ENCODE measurements around the gene CTNND2.
A peak's percentile ranks its signal among the peaks of the same experiment; 100 is the strongest.

The CTNND2 gene

GRCh38 chr5:11531811-11532555 lies 372.3 kb downstream of the CTNND2 start:
- POLR2A ChIA-PET: no interaction called here
- no peak for DNase-seq
- CTCF ChIA-PET: no interaction called here
- H3K27me3 ChIP-seq (replicated peaks in 2 of 5; ENCODE audit: control insufficient read depth in 4 of 5, insufficient read depth in 5 of 5, low read length in 4 of 5): no peaks in the 10 kb centered on the region
- no peak overlapping the region for H3K4me3 ChIP-seq (ENCODE audit: control insufficient read depth in 1 of 7, extremely low read depth in 1 of 7, insufficient read depth in 4 of 7, low read depth in 2 of 7, low read length in 6 of 7)
- 100% methylated on average over 2 of the region's 4 CpGs for WGBS (ENCODE audit: insufficient coverage)
- H3K4me1 ChIP-seq (ENCODE audit: control extremely low read depth in 1 of 4, control insufficient read depth in 4 of 4, insufficient read depth in 4 of 4, low read length in 3 of 4): no peaks in the 10 kb centered on the region
- no peak overlapping the region for H3K27ac ChIP-seq (ENCODE audit: insufficient read depth in 1 of 2, low read depth in 1 of 2, low read length in 2 of 2, poor library complexity in 1 of 2, severe bottlenecking in 2 of 2)
- no peaks in the 10 kb centered on the region for H3K9me3 ChIP-seq (ENCODE audit: control extremely low read depth in 1 of 5, control insufficient read depth in 4 of 5, insufficient read depth in 2 of 5, low read depth in 1 of 5, low read length in 4 of 5)
- H3K36me3 ChIP-seq (ENCODE audit: control insufficient read depth in 4 of 4, insufficient read depth in 4 of 4, low read length in 3 of 4): no peaks in the 10 kb centered on the region

- Histone ChIP-seq H3K9me3 (ENCODE audit: control extremely low read depth in 1 of 5, control insufficient read depth in 4 of 5, insufficient read depth in 2 of 5, low read depth in 1 of 5, low read length in 4 of 5) (no peaks in the 10 kb centered on the region), H3K36me3 (ENCODE audit: control insufficient read depth in 4 of 4, insufficient read depth in 4 of 4, low read length in 3 of 4) (no peaks in the 10 kb centered on the region), H3K4me1 (ENCODE audit: control extremely low read depth in 1 of 4, control insufficient read depth in 4 of 4, insufficient read depth in 4 of 4, low read length in 3 of 4) (peaks cover 0 to 19% (median 9%) of the 10 kb centered on the region in 4 experiments), H3K27ac (ENCODE audit: insufficient read depth in 1 of 2, low read depth in 1 of 2, low read length in 2 of 2, poor library complexity in 1 of 2, severe bottlenecking in 2 of 2) (no peak overlapping the region), H3K27me3 (replicated peaks in 2 of 5; ENCODE audit: control insufficient read depth in 4 of 5, insufficient read depth in 5 of 5, low read length in 4 of 5) (no peaks in the 10 kb centered on the region), H3K4me3 (ENCODE audit: control insufficient read depth in 1 of 7, extremely low read depth in 1 of 7, insufficient read depth in 4 of 7, low read depth in 2 of 7, low read length in 6 of 7) (no peak overlapping the region)
- no peak for DNase-seq
- ChIA-PET CTCF (no interaction called here), POLR2A (no interaction called here)
- WGBS (ENCODE audit: insufficient coverage): 94% methylated on average over 7 of the region's 7 CpGs
Observed at GRCh38 chr5:11528720-11529119, 375.5 kb downstream of the CTNND2 start.

- CTCF ChIA-PET: no interaction called here
- Histone ChIP-seq H3K4me3 (ENCODE audit: control insufficient read depth in 1 of 7, extremely low read depth in 1 of 7, insufficient read depth in 4 of 7, low read depth in 2 of 7, low read length in 6 of 7) (no peak overlapping the region), H3K27me3 (replicated peaks in 2 of 5; ENCODE audit: control insufficient read depth in 4 of 5, insufficient read depth in 5 of 5, low read length in 4 of 5) (no peaks in the 10 kb centered on the region), H3K36me3 (ENCODE audit: control insufficient read depth in 4 of 4, insufficient read depth in 4 of 4, low read length in 3 of 4) (no peaks in the 10 kb centered on the region), H3K9me3 (ENCODE audit: control extremely low read depth in 1 of 5, control insufficient read depth in 4 of 5, insufficient read depth in 2 of 5, low read depth in 1 of 5, low read length in 4 of 5) (no peaks in the 10 kb centered on the region), H3K4me1 (ENCODE audit: control extremely low read depth in 1 of 4, control insufficient read depth in 4 of 4, insufficient read depth in 4 of 4, low read length in 3 of 4) (peaks cover 0 to 21% (median 10%) of the 10 kb centered on the region in 4 experiments), H3K27ac (ENCODE audit: insufficient read depth in 1 of 2, low read depth in 1 of 2, low read length in 2 of 2, poor library complexity in 1 of 2, severe bottlenecking in 2 of 2) (no peak overlapping the region)
- WGBS (ENCODE audit: insufficient coverage): 100% methylated on average over 1 of the region's 7 CpGs
- POLR2A ChIA-PET: no interaction called here
- DNase-seq: no peak
Observed at GRCh38 chr5:11527652-11528349, 376.4 kb downstream of the CTNND2 start.

DNA sequence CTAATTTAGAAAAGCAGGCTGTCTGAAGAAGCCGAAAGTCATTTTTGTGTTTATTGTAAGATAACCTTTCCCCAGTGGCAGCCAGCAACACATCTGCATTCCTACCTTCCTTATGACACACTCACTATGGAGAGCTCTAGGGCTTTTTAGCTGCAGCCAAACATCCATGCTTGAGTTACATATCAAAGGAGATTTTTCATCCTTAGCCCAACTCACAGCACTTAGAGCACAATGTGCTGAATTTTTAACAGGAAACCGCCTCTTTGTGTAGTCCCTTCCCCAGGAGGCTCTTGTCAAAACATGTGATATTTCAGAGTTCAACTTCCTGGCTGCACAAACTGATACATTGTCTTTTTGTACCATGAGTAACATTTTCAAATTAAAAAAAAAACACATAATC lies 379.2 kb downstream of the CTNND2 start:
- Histone ChIP-seq H3K27me3 (replicated peaks in 2 of 5; ENCODE audit: control insufficient read depth in 4 of 5, insufficient read depth in 5 of 5, low read length in 4 of 5) (no peaks in the 10 kb centered on the region), H3K4me1 (ENCODE audit: control extremely low read depth in 1 of 4, control insufficient read depth in 4 of 4, insufficient read depth in 4 of 4, low read length in 3 of 4) (peaks cover 0 to 21% (median 10%) of the 10 kb centered on the region in 4 experiments), H3K27ac (ENCODE audit: insufficient read depth in 1 of 2, low read depth in 1 of 2, low read length in 2 of 2, poor library complexity in 1 of 2, severe bottlenecking in 2 of 2) (no peak overlapping the region), H3K4me3 (ENCODE audit: control insufficient read depth in 1 of 7, extremely low read depth in 1 of 7, insufficient read depth in 4 of 7, low read depth in 2 of 7, low read length in 6 of 7) (no peak overlapping the region), H3K9me3 (ENCODE audit: control extremely low read depth in 1 of 5, control insufficient read depth in 4 of 5, insufficient read depth in 2 of 5, low read depth in 1 of 5, low read length in 4 of 5) (no peaks in the 10 kb centered on the region), H3K36me3 (ENCODE audit: control insufficient read depth in 4 of 4, insufficient read depth in 4 of 4, low read length in 3 of 4) (no peaks in the 10 kb centered on the region)
- ChIA-PET CTCF (no interaction called here), POLR2A (interaction anchor here (0.6 kb wide), 1 partner anchor 29 kb away, joined by 5 read pairs; no protein-coding TSS in a partner anchor)
- WGBS (ENCODE audit: insufficient coverage): 8% methylated on average over 1 of the region's 2 CpGs
- peak in 2 of 3 donors; percentile 28 to 53 for DNase-seq

GRCh38 chr5:11524188-11524587 lies 380.1 kb downstream of the CTNND2 start:
- no peak overlapping the region for H3K4me3 ChIP-seq (ENCODE audit: control insufficient read depth in 1 of 7, extremely low read depth in 1 of 7, insufficient read depth in 4 of 7, low read depth in 2 of 7, low read length in 6 of 7)
- 82% methylated on average over 1 of the region's 4 CpGs for WGBS (ENCODE audit: insufficient coverage)
- no peaks in the 10 kb centered on the region for H3K9me3 ChIP-seq (ENCODE audit: control extremely low read depth in 1 of 5, control insufficient read depth in 4 of 5, insufficient read depth in 2 of 5, low read depth in 1 of 5, low read length in 4 of 5)
- H3K4me1 ChIP-seq (ENCODE audit: control extremely low read depth in 1 of 4, control insufficient read depth in 4 of 4, insufficient read depth in 4 of 4, low read length in 3 of 4): peaks cover 0 to 21% (median 10%) of the 10 kb centered on the region in 4 experiments
- H3K36me3 ChIP-seq (ENCODE audit: control insufficient read depth in 4 of 4, insufficient read depth in 4 of 4, low read length in 3 of 4): no peaks in the 10 kb centered on the region
- no peak for DNase-seq
- no peaks in the 10 kb centered on the region for H3K27me3 ChIP-seq (replicated peaks in 2 of 5; ENCODE audit: control insufficient read depth in 4 of 5, insufficient read depth in 5 of 5, low read length in 4 of 5)
- CTCF ChIA-PET: no interaction called here
- no peak overlapping the region for H3K27ac ChIP-seq (ENCODE audit: insufficient read depth in 1 of 2, low read depth in 1 of 2, low read length in 2 of 2, poor library complexity in 1 of 2, severe bottlenecking in 2 of 2)
- POLR2A ChIA-PET: no interaction called here

GRCh38 chr5:11522796-11523195 lies 381.4 kb downstream of the CTNND2 start:
- Histone ChIP-seq H3K9me3 (ENCODE audit: control extremely low read depth in 1 of 5, control insufficient read depth in 4 of 5, insufficient read depth in 2 of 5, low read depth in 1 of 5, low read length in 4 of 5) (no peaks in the 10 kb centered on the region), H3K27ac (ENCODE audit: insufficient read depth in 1 of 2, low read depth in 1 of 2, low read length in 2 of 2, poor library complexity in 1 of 2, severe bottlenecking in 2 of 2) (no peak overlapping the region), H3K4me1 (ENCODE audit: control extremely low read depth in 1 of 4, control insufficient read depth in 4 of 4, insufficient read depth in 4 of 4, low read length in 3 of 4) (peaks cover 0 to 21% (median 10%) of the 10 kb centered on the region in 4 experiments), H3K36me3 (ENCODE audit: control insufficient read depth in 4 of 4, insufficient read depth in 4 of 4, low read length in 3 of 4) (no peaks in the 10 kb centered on the region), H3K27me3 (replicated peaks in 2 of 5; ENCODE audit: control insufficient read depth in 4 of 5, insufficient read depth in 5 of 5, low read length in 4 of 5) (no peaks in the 10 kb centered on the region), H3K4me3 (ENCODE audit: control insufficient read depth in 1 of 7, extremely low read depth in 1 of 7, insufficient read depth in 4 of 7, low read depth in 2 of 7, low read length in 6 of 7) (no peak overlapping the region)
- POLR2A ChIA-PET: interaction anchor here (0.6 kb wide), 1 partner anchor 627 kb away, joined by 3 read pairs; no protein-coding TSS in a partner anchor
- no peak for DNase-seq
- WGBS (ENCODE audit: insufficient coverage): no CpG with 5 or more reads among the region's 4 CpGs
- CTCF ChIA-PET: no interaction called here

- Histone ChIP-seq H3K27ac (ENCODE audit: insufficient read depth in 1 of 2, low read depth in 1 of 2, low read length in 2 of 2, poor library complexity in 1 of 2, severe bottlenecking in 2 of 2) (no peak overlapping the region), H3K9me3 (ENCODE audit: control extremely low read depth in 1 of 5, control insufficient read depth in 4 of 5, insufficient read depth in 2 of 5, low read depth in 1 of 5, low read length in 4 of 5) (no peaks in the 10 kb centered on the region), H3K4me1 (ENCODE audit: control extremely low read depth in 1 of 4, control insufficient read depth in 4 of 4, insufficient read depth in 4 of 4, low read length in 3 of 4) (peaks cover 0 to 18% (median 8%) of the 10 kb centered on the region in 4 experiments), H3K4me3 (ENCODE audit: control insufficient read depth in 1 of 7, extremely low read depth in 1 of 7, insufficient read depth in 4 of 7, low read depth in 2 of 7, low read length in 6 of 7) (no peak overlapping the region), H3K36me3 (ENCODE audit: control insufficient read depth in 4 of 4, insufficient read depth in 4 of 4, low read length in 3 of 4) (no peaks in the 10 kb centered on the region), H3K27me3 (replicated peaks in 2 of 5; ENCODE audit: control insufficient read depth in 4 of 5, insufficient read depth in 5 of 5, low read length in 4 of 5) (no peaks in the 10 kb centered on the region)
- POLR2A ChIA-PET: no interaction called here
- WGBS (ENCODE audit: insufficient coverage): 98% methylated on average over 3 of the region's 3 CpGs
- CTCF ChIA-PET: no interaction called here
- no peak for DNase-seq
Observed at GRCh38 chr5:11520241-11520930, 383.9 kb downstream of the CTNND2 start.

Data from common myeloid progenitor, CD34-positive (primary cell).